IPS-18a (cell line): ENCODE measurements around the gene LRRK1.

Source experiments
- H3K27ac ChIP-seq: one replicate; pipeline ENCODE4 v1.5.1; 2013; ENCODE audit warnings: low read length
- H3K27me3 ChIP-seq: one replicate; pipeline ENCODE4 v1.6.1; 2013; ENCODE audit warnings: mild to moderate bottlenecking, low read length; ENCODE audit not compliant: control insufficient read depth, insufficient read depth
- H3K36me3 ChIP-seq: one replicate; pipeline ENCODE4 v1.6.1; 2013; ENCODE audit warnings: low read depth, low read length; ENCODE audit not compliant: control insufficient read depth
- H3K4me1 ChIP-seq: one replicate; pipeline ENCODE4 v1.6.1; 2013; ENCODE audit warnings: low read depth, low read length; ENCODE audit not compliant: control insufficient read depth
- H3K4me3 ChIP-seq: one replicate; pipeline ENCODE4 v1.5.1; 2013; ENCODE audit warnings: low read length
- H3K9ac ChIP-seq: one replicate; pipeline ENCODE4 v1.6.1; 2013; ENCODE audit warnings: mild to moderate bottlenecking, low read length, moderate library complexity
- H3K9me3 ChIP-seq: one replicate; pipeline ENCODE4 v1.6.1; 2013; ENCODE audit warnings: low read depth, low read length; ENCODE audit not compliant: control insufficient read depth

LRRK1 gene

GRCh38 chr15:100881573-100882336, 37.4 kb upstream of the LRRK1 start:
- no peaks in the 10 kb centered on the region for H3K9me3 ChIP-seq
- H3K27ac ChIP-seq = no peak overlapping the region
- no peaks in the 10 kb centered on the region for H3K36me3 ChIP-seq
- H3K27me3 ChIP-seq = peaks cover 75% of the 10 kb centered on the region
- no peak overlapping the region for H3K9ac ChIP-seq
- H3K4me1 ChIP-seq = peaks cover 8% of the 10 kb centered on the region
- no peak overlapping the region for H3K4me3 ChIP-seq

- Histone ChIP-seq H3K27me3 (peaks cover 46% of the 10 kb centered on the region), H3K9ac (no peak overlapping the region), H3K4me3 (no peak overlapping the region), H3K9me3 (no peaks in the 10 kb centered on the region), H3K27ac (no peak overlapping the region), H3K4me1 (no peaks in the 10 kb centered on the region), H3K36me3 (no peaks in the 10 kb centered on the region)
Observed at GRCh38 chr15:100885116-100885515, 34.0 kb upstream of the LRRK1 start.

- no peak overlapping the region for H3K4me3 ChIP-seq
- H3K27ac ChIP-seq = no peak overlapping the region
- no peaks in the 10 kb centered on the region for H3K36me3 ChIP-seq
- no peaks in the 10 kb centered on the region for H3K9me3 ChIP-seq
- no peak overlapping the region for H3K9ac ChIP-seq
- H3K4me1 ChIP-seq = no peaks in the 10 kb centered on the region
- H3K27me3 ChIP-seq = peaks cover 39% of the 10 kb centered on the region
Observed at GRCh38 chr15:100885811-100886210, 33.3 kb upstream of the LRRK1 start.

GRCh38 chr15:100887211-100887913, 31.8 kb upstream of the LRRK1 start:
- no peaks in the 10 kb centered on the region for H3K9me3 ChIP-seq
- peaks cover 4% of the 10 kb centered on the region for H3K4me1 ChIP-seq
- H3K27me3 ChIP-seq = peaks cover 23% of the 10 kb centered on the region
- H3K36me3 ChIP-seq = no peaks in the 10 kb centered on the region
- H3K27ac ChIP-seq = no peak overlapping the region
- H3K4me3 ChIP-seq = no peak overlapping the region
- no peak overlapping the region for H3K9ac ChIP-seq

- Histone ChIP-seq H3K9ac (no peak overlapping the region), H3K36me3 (no peaks in the 10 kb centered on the region), H3K27ac (no peak overlapping the region), H3K4me3 (no peak overlapping the region), H3K4me1 (peaks cover 4% of the 10 kb centered on the region), H3K27me3 (peaks cover 2% of the 10 kb centered on the region), H3K9me3 (no peaks in the 10 kb centered on the region)
Observed at GRCh38 chr15:100889385-100890050, 29.6 kb upstream of the LRRK1 start.

GRCh38 chr15:100890051-100890720, 29.0 kb upstream of the LRRK1 start:
- peaks cover 4% of the 10 kb centered on the region for H3K4me1 ChIP-seq
- H3K27ac ChIP-seq = no peak overlapping the region
- H3K27me3 ChIP-seq = no peaks in the 10 kb centered on the region
- H3K9ac ChIP-seq = no peak overlapping the region
- no peaks in the 10 kb centered on the region for H3K9me3 ChIP-seq
- H3K36me3 ChIP-seq = no peaks in the 10 kb centered on the region
- no peak overlapping the region for H3K4me3 ChIP-seq

GRCh38 chr15:100890850-100891249, 28.3 kb upstream of the LRRK1 start:
- Histone ChIP-seq H3K27me3 (no peaks in the 10 kb centered on the region), H3K27ac (no peak overlapping the region), H3K36me3 (no peaks in the 10 kb centered on the region), H3K9me3 (no peaks in the 10 kb centered on the region), H3K4me3 (no peak overlapping the region), H3K4me1 (peaks cover 4% of the 10 kb centered on the region), H3K9ac (no peak overlapping the region)

- H3K4me1 ChIP-seq = peaks cover 4% of the 10 kb centered on the region
- no peaks in the 10 kb centered on the region for H3K27me3 ChIP-seq
- no peaks in the 10 kb centered on the region for H3K36me3 ChIP-seq
- H3K9me3 ChIP-seq = no peaks in the 10 kb centered on the region
- H3K4me3 ChIP-seq = no peak overlapping the region
- no peak overlapping the region for H3K27ac ChIP-seq
- no peak overlapping the region for H3K9ac ChIP-seq
Observed at GRCh38 chr15:100891307-100892012, 27.7 kb upstream of the LRRK1 start.

- H3K9me3 ChIP-seq = no peaks in the 10 kb centered on the region
- H3K27me3 ChIP-seq = no peaks in the 10 kb centered on the region
- H3K9ac ChIP-seq = no peak overlapping the region
- no peaks in the 10 kb centered on the region for H3K36me3 ChIP-seq
- H3K27ac ChIP-seq = no peak overlapping the region
- H3K4me1 ChIP-seq = peaks cover 4% of the 10 kb centered on the region
- H3K4me3 ChIP-seq = no peak overlapping the region
Observed at GRCh38 chr15:100892013-100892355, 27.2 kb upstream of the LRRK1 start.

GRCh38 chr15:100893261-100893963, 25.7 kb upstream of the LRRK1 start:
- H3K27me3 ChIP-seq = no peaks in the 10 kb centered on the region

More at GRCh38 chr15:100893261-100893963, 25.7 kb upstream of the LRRK1 start:
- Histone ChIP-seq H3K36me3 (no peaks in the 10 kb centered on the region), H3K9ac (no peak overlapping the region), H3K27ac (no peak overlapping the region), H3K9me3 (no peaks in the 10 kb centered on the region), H3K4me1 (peaks cover 4% of the 10 kb centered on the region), H3K4me3 (no peak overlapping the region)
